ENCODE data around the gene CDC42SE1.

DNA sequence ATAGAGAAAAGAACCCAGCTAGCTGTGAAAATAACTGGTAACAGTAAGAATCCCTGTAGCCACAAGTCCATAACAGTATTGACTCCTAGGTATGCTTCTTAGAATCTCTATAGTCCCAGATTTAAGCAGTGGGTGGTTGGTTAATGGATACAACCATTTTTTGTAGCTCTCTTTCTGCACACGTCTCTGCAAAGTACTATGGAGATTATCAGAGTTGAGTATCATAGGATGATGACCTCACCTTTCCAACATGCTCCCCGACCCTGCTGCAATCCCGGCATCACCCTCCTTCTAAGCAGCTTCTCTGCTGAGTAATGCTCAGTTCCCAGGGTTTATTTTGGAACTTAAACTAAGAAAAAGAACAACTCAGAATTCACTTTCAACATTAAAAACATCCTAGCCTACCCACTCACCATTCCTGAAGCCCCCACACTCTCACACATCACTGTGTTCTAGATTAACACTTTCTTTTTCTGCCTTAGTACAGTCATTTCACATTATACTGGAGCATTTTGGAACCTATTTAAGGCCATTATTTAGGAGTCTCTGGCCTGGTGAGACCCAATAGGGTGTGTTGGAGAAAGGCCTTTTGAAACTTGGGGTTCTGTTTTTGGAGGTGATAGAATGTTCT, 3.4 kb upstream of the CDC42SE1 start:
- TF ChIP-seq POLR2A (IDR thresholded peaks at IDR 0.05), result no peak
- TF ChIP-seq, protein P1, sequence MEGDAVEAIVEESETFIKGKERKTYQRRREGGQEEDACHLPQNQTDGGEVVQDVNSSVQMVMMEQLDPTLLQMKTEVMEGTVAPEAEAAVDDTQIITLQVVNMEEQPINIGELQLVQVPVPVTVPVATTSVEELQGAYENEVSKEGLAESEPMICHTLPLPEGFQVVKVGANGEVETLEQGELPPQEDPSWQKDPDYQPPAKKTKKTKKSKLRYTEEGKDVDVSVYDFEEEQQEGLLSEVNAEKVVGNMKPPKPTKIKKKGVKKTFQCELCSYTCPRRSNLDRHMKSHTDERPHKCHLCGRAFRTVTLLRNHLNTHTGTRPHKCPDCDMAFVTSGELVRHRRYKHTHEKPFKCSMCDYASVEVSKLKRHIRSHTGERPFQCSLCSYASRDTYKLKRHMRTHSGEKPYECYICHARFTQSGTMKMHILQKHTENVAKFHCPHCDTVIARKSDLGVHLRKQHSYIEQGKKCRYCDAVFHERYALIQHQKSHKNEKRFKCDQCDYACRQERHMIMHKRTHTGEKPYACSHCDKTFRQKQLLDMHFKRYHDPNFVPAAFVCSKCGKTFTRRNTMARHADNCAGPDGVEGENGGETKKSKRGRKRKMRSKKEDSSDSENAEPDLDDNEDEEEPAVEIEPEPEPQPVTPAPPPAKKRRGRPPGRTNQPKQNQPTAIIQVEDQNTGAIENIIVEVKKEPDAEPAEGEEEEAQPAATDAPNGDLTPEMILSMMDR (IDR thresholded peaks at IDR 0.05), result no peak
